HUES6 (cell line): ENCODE results near the gene ARHGEF17.

Source experiments
- H3K27ac ChIP-seq: 2 replicates; pipeline ENCODE4 v1.7.0; 2013; ENCODE audit warnings: low read depth, mild to moderate bottlenecking, low read length, inconsistent platforms
- H3K27me3 ChIP-seq: 2 replicates; pipeline ENCODE4 v1.6.1; 2013; ENCODE audit warnings: low read length; ENCODE audit not compliant: control insufficient read depth, insufficient read depth
- H3K36me3 ChIP-seq: 2 replicates; pipeline ENCODE4 v1.6.1; 2013; ENCODE audit warnings: low read length; ENCODE audit not compliant: control insufficient read depth, insufficient read depth
- H3K4me1 ChIP-seq: 2 replicates; pipeline ENCODE4 v1.6.1; 2013; ENCODE audit warnings: low read length; ENCODE audit not compliant: control insufficient read depth, insufficient read depth
- H3K4me3 ChIP-seq: 2 replicates; pipeline ENCODE4 v1.5.1; 2013; ENCODE audit warnings: low read depth, low read length
- H3K9ac ChIP-seq: one replicate; pipeline ENCODE4 v1.6.1; 2013; ENCODE audit warnings: mild to moderate bottlenecking, low read length
- H3K9me3 ChIP-seq: 2 replicates; pipeline ENCODE4 v1.6.1; 2013; ENCODE audit warnings: low read depth, low read length; ENCODE audit not compliant: control insufficient read depth, insufficient read depth

The ARHGEF17 gene

DNA sequence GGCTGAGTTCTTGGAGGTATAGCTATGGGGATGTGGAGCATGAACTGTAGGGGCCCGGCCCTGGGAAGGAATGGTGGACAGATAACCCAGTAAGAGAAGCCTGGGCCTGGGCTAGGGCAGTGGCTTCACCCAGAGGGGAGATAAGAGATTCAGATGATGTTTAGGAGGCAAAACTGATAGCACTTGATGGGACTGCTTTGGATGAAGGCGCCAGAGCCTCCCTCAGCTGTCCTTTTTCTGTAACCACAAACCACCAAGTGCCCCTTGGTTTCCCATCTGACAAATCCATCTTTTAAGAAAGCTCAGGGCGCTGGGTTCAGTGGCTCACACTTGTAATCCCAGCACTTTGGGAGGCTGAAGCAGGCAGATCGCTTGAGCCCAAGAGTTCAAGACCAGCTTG lies 91.6 kb downstream of the ARHGEF17 start:
- 0 out of 2 replicates have a peak, but pooled peaks cover 3% of the 10 kb centered on the region for H3K36me3 ChIP-seq
- H3K4me1 ChIP-seq: peaks cover 6% of the 10 kb centered on the region
- no peak overlapping the region for H3K4me3 ChIP-seq
- H3K27ac ChIP-seq: no peak overlapping the region
- no peak overlapping the region for H3K9ac ChIP-seq
- H3K27me3 ChIP-seq: no peaks in the 10 kb centered on the region
- no peaks in the 10 kb centered on the region for H3K9me3 ChIP-seq

DNA sequence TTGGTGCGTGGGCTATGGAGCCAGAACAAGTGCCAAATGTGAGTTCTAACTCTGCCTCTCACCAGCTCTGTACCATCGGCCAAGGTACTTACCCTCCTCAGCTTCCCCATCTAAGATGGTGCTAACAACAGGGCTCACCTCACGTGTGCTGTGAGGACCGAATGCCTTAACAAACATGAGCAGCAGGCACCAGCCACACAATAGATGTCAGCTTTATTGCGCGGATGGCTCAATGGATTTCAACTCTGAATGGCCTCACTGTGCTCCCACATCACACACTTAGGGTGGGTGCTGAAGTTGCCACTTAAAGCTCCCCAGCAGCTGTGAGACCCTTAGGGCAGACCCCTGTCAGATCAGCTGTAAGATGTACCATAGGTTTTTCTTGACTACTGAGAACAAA lies 92.2 kb downstream of the ARHGEF17 start:
- Histone ChIP-seq H3K4me3 (no peak overlapping the region), H3K9me3 (no peaks in the 10 kb centered on the region), H3K9ac (no peak overlapping the region), H3K27ac (no peak overlapping the region), H3K27me3 (no peaks in the 10 kb centered on the region), H3K36me3 (0 out of 2 replicates have a peak, but pooled peaks cover 2% of the 10 kb centered on the region), H3K4me1 (peaks cover 6% of the 10 kb centered on the region)

DNA sequence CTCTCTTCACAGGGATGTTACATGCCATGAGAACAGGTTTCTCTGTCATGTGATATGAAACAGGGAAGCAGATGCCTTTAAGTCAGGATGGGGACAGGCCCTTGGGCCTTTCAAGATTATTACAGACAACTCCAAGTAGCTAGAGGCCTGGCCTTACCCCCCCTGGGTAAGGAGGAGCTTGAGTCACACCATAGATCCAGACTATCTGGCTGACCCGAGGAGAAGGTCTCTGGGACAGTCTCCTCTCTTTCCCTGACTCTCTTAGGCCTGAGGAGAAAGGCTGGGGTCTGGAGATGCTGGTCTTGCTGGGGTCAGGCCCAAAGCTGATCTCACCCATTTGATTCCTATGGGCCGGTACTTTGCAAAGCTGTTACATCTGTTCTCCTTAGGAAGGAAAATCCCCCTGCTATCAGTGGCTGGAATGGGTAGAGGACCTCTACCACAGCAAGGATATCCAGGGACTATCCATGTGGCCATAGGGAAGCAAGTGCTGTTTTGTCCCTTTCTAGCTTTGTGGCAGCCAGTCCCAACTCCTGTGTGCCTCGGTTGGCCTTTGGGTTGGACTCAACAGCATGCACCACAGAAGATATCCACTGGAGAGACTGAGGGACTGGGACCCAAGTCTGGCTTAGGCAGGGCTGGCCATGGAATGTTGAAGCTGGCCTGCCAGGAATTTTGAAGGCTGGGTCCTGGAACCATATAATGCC lies 93.3 kb downstream of the ARHGEF17 start:
- no peak overlapping the region for H3K27ac ChIP-seq

DNA sequence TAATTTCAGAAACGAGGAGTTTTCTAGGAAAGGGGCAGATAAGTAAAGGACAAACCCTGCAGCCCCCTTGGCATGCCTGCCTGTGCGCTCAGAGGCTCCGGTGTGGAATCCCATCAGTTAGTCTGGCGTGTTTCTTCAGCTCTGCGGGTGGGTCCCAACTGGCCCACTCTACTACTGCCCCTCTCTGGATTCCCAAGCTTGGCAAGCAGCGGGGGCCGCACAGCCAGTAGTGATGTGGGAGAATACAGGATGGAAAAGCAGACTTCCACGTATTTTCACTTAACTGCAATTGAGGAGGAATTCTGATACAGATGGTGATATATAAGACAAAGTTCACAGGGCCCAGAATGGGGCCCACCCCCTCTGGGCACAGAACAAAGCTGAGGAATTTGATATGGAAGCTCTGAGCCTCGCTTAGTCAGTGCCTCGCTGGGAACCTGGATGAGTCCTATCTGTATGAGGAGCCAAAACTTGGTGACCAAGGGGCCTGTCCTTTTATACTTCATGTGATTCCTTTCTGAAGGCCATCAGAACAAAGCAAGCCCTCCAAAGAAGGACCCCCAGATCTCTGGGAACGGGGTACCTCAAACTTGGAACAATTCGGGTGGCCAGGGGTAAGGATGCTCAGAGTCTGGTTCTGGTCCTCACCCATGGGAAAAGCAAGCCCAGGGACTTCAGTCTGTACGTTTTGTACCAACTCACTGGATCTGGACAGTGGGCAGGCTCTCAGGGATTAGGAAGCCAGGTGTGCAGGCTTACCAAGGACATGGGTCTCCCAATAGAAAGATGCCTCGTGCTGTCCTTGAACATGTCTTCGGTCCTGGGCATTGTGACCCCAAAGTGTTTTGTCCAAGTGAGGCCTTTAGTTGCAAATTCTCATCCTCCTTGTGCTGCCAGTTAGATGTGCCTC lies 94.1 kb downstream of the ARHGEF17 start:
- Histone ChIP-seq H3K27me3 (no peaks in the 10 kb centered on the region), H3K4me3 (no peak overlapping the region), H3K36me3 (peaks cover 6% of the 10 kb centered on the region; the same call in 1 of the 2 replicates), H3K9ac (no peak overlapping the region), H3K9me3 (no peaks in the 10 kb centered on the region), H3K4me1 (peaks cover 6% of the 10 kb centered on the region), H3K27ac (no peak overlapping the region)

More for the DNA sequence above, 93.3 kb downstream of the ARHGEF17 start:
- Histone ChIP-seq H3K36me3 (peaks cover 4% of the 10 kb centered on the region; the same call in 1 of the 2 replicates), H3K27me3 (no peaks in the 10 kb centered on the region), H3K9me3 (no peaks in the 10 kb centered on the region), H3K9ac (no peak overlapping the region), H3K4me1 (peaks cover 6% of the 10 kb centered on the region), H3K4me3 (no peak overlapping the region)

DNA sequence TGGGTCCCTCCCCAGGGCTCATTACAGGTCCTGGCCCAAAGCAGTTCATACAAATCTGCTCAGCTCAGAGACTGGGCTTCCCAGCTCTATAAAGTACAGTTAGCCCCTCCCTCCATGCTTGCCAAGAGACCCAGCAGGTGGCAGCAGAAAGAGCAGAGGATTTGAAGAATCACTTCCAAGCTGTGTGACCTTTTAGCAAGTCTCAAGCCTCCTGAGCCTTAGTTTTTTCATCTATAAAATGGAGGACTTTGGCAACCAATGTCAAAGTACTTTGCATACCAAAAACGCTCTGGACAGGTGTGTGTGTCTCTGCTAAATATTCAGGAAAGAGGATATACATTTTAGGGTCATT lies 94.7 kb downstream of the ARHGEF17 start:
- H3K4me3 ChIP-seq: no peak overlapping the region
- no peaks in the 10 kb centered on the region for H3K9me3 ChIP-seq
- H3K27ac ChIP-seq: no peak overlapping the region
- peaks cover 6% of the 10 kb centered on the region for H3K4me1 ChIP-seq
- H3K27me3 ChIP-seq: no peaks in the 10 kb centered on the region
- H3K9ac ChIP-seq: no peak overlapping the region
- H3K36me3 ChIP-seq: peaks cover 12% of the 10 kb centered on the region; the same call in 1 of the 2 replicates

DNA sequence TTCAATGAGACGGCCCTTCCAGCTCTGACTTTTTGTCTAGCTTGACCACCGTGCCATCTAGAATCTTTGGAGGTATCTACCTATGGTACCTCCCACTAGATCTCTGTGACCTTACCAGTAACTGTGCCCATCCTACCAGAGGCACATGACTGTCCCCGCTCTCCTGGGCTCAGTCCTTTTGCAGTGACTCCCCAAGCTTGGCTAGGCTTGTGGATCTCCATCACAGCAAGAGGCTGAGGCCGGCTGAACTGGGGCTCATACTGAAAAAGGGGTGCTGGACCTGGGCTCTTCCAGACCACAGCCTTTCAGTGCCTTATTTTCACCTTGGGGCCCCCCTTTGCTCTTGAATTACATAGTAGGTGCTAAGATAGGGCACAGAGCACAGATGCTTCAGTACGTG lies 95.5 kb downstream of the ARHGEF17 start:
- no peak overlapping the region for H3K27ac ChIP-seq

DNA sequence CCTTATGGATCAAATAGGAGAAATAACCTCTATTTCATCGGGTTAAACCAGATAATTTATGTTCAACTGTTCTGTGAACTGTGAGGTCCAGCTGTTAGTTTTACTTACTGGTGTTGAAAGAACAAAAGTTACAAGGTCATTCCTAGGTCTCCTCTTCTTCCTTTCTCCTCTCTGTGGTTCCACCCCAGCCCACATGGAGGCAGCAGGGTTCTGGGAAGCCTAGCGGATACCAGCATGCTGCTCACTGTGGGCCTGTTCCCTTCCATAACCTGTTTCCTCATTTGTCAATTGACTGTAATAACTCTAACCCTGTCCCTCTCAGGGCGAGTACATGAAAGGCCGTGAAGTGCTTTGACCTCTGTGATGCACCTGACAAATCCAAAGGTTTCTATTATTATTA lies 96.0 kb downstream of the ARHGEF17 start:
- no peak overlapping the region for H3K4me3 ChIP-seq
- H3K27ac ChIP-seq: no peak overlapping the region
- no peaks in the 10 kb centered on the region for H3K27me3 ChIP-seq
- peaks cover 20% of the 10 kb centered on the region for H3K36me3 ChIP-seq
- no peak overlapping the region for H3K9ac ChIP-seq
- no peaks in the 10 kb centered on the region for H3K9me3 ChIP-seq
- peaks cover 6% of the 10 kb centered on the region for H3K4me1 ChIP-seq

More for the DNA sequence above, 95.5 kb downstream of the ARHGEF17 start:
- no peaks in the 10 kb centered on the region for H3K9me3 ChIP-seq
- H3K27me3 ChIP-seq: no peaks in the 10 kb centered on the region
- H3K4me1 ChIP-seq: peaks cover 6% of the 10 kb centered on the region
- H3K36me3 ChIP-seq: peaks cover 18% of the 10 kb centered on the region
- H3K9ac ChIP-seq: no peak overlapping the region
- H3K4me3 ChIP-seq: no peak overlapping the region

DNA sequence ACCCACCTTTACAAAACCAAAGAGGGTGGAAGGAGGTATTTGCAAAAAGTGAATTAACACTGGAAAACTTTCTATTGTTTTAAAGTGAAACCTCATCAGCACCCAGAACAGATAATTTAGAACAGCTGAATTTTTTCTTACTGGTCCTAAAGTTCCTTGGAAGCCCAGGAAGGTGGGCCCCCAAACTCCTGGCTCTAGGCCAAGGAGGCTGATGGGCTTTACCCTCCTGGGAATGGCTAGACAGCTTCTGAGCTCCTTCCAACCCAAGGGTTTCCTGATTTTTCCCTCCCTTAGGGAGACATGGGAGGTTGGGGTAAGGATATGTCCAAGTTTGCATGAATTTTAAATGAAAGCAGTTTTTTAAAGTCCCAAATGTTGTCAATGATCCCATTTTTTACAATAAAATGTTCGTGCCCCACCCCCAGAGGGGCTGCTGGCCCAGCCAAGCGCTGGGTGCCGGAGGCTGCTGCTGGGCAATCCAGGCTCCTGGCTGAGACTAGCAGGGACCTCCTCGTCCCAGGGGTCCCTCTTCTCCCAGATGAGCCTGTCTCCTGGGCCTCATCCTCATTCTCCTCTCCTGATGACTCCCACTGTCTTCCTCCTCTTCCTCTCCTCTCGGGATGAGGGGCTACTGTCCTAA lies 96.5 kb downstream of the ARHGEF17 start:
- no peak overlapping the region for H3K4me3 ChIP-seq
- no peaks in the 10 kb centered on the region for H3K9me3 ChIP-seq
- peaks cover 26% of the 10 kb centered on the region for H3K36me3 ChIP-seq
- no peak overlapping the region for H3K27ac ChIP-seq
- no peaks in the 10 kb centered on the region for H3K27me3 ChIP-seq
- peaks cover 6% of the 10 kb centered on the region for H3K4me1 ChIP-seq
- H3K9ac ChIP-seq: no peak overlapping the region

DNA sequence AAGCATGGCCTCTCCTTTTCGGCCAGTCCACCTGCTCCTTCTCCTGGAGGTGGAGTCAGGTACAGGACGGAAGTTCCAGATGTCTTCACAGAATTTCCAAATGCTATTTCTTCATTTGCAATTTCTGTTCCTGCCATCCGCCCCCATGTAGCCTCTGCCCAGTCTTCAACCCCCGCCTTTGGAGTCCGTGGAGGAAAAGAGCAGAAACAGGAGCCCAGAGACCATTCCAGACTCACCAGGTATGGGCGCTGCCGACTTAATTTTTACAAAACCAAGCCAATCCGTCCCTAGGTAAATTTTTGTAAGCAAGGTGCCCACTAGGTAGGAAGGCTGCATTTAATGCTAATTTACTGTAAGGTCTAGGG lies 97.1 kb downstream of the ARHGEF17 start:
- no peak overlapping the region for H3K9ac ChIP-seq
- H3K36me3 ChIP-seq: peaks cover 26% of the 10 kb centered on the region
- no peaks in the 10 kb centered on the region for H3K9me3 ChIP-seq
- no peak overlapping the region for H3K27ac ChIP-seq
- H3K4me1 ChIP-seq: peaks cover 6% of the 10 kb centered on the region
- H3K27me3 ChIP-seq: no peaks in the 10 kb centered on the region
- H3K4me3 ChIP-seq: no peak overlapping the region

DNA sequence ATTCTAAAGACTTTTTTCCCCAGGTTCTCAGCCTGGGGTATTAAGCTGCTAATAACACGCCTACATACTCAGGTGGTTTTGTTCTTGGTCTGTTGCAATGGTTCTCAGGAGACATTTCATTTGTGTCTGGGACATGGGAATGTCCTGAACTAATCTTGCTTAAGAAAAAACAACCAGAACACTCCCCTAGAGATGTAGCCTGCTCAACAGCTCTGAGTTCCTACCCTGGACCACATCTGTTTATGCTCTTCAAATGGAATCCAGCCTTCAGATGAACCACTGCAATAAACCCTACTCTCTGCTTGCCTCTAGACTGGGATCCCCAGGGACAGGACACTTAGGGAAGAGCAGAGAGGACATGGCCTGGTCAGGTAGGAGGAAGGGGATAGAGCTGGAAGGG lies 98.1 kb downstream of the ARHGEF17 start:
- Histone ChIP-seq H3K9me3 (no peaks in the 10 kb centered on the region), H3K4me3 (no peak overlapping the region), H3K9ac (no peak overlapping the region), H3K27me3 (no peaks in the 10 kb centered on the region), H3K4me1 (peaks cover 6% of the 10 kb centered on the region), H3K27ac (no peak overlapping the region), H3K36me3 (peaks cover 26% of the 10 kb centered on the region)

DNA sequence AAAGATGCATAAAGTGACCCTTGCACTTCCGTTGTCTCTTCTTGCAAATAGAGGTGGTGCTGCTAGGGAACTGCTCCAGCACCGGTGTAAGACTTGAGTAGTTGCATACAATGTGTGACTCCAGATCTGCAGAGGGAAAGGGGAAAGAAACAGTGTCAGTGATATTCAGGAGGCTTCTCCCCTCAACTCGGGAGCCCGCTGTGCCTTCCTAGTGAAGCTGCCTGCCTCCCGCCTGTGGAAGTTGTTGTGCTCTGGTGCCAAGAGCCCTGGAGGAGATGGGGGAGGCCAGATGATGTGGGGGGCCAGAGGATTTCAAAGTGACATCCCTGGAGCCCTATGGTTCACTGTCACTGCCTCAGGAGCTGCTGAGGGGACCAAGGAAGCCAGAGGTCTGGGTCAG lies 98.5 kb downstream of the ARHGEF17 start:
- Histone ChIP-seq H3K36me3 (peaks cover 26% of the 10 kb centered on the region), H3K4me3 (no peak overlapping the region), H3K27ac (no peak overlapping the region), H3K4me1 (peaks cover 6% of the 10 kb centered on the region), H3K9ac (no peak overlapping the region), H3K27me3 (no peaks in the 10 kb centered on the region), H3K9me3 (no peaks in the 10 kb centered on the region)
